Mucosa of descending colon (tissue), 3 donors: ENCODE data around the gene OTULINL. TPM values are rescaled to one million over a fixed set of nuclear protein-coding genes. Genes with fewer than 3 reads are reported as not detected.
"Not testable (repeated sequence)": the region's sequence is repeated elsewhere in the genome, so short reads cannot be mapped to it uniquely, and the experiment has no call there.

Source experiments
- ATAC-seq: fragments of 200-7000 bp; cut with Tn5 transposase; one replicate; pipeline ENCODE4 v1.9.1; 2020; ENCODE audit warnings: mild to moderate bottlenecking, moderate library complexity
- DNase-seq, 3 donors: peaks; one replicate each; pipeline ENCODE4 v3.0.0-alpha.2; 2020
- H3K36me3 ChIP-seq: fragments of 200-600 bp; one replicate; pipeline ENCODE4 v1.8.0; 2021; ENCODE audit warnings: low read depth, mild to moderate bottlenecking
- H3K4me1 ChIP-seq: fragments of 200-600 bp; one replicate; pipeline ENCODE4 v1.8.0; 2021; ENCODE audit warnings: low read depth, mild to moderate bottlenecking
- H3K4me3 ChIP-seq: fragments of 200-600 bp; one replicate; pipeline ENCODE4 v1.8.0; 2021; ENCODE audit warnings: mild to moderate bottlenecking
- H3K9me3 ChIP-seq: fragments of 200-600 bp; one replicate; pipeline ENCODE4 v1.8.0; 2021; ENCODE audit warnings: mild to moderate bottlenecking
- CTCF ChIP-seq: fragments of 200-600 bp; IDR thresholded peaks from one replicate; pipeline ENCODE4 v1.8.0; 2022; ENCODE audit warnings: antibody characterized with exemption, mild to moderate bottlenecking
- intact Hi-C, 2 donors: fragments of 100-400 bp; cut with DNase I in 1 of 2; cut with micrococcal nuclease in 1 of 2; formaldehyde crosslinking; loops; one replicate each; pipeline versions ENCODE4 v1.11.0 to v1.11.1; 2022; cut with DNase I, micrococcal nuclease
- total RNA-seq, 3 donors: library from RNA; stranded (reverse); fragmentation: NEBNext Ultra II Directional in 2 of 3; extraction: Animal tissue kit (Norgen Biotek cat#: 25700) in 2 of 3; gene quantifications; one replicate each; pipeline versions ENCODE4 v1.2.1 to v1.2.4, GENCODE V29; 2021 to 2023
- donor health status: DM: no; HTN: no; CAD: no; lungs with moderate emphysema.
- donor health status: DM: no; HTN: no; CAD: no.
- donor health status: DM: no; HTN: yes; CAD: no.

OTULINL gene
- total RNA-seq, 3 donors from 2014 or later, result 33.9 to 67.2 (median 60.1) TPM

GRCh38 chr5:14547666-14548065 is 33.9 kb upstream of the OTULINL start:
- DNase-seq, result no peak
- peaks cover 13% of the 10 kb centered on the region for H3K4me1 ChIP-seq
- no peaks in the 10 kb centered on the region for H3K36me3 ChIP-seq
- no peak for TF ChIP-seq CTCF
- no peaks in the 10 kb centered on the region for H3K9me3 ChIP-seq
- ATAC-seq, result no peak
- no peak overlapping the region for H3K4me3 ChIP-seq
- intact Hi-C loops, result no loop called here

GRCh38 chr5:14551211-14551610 is 30.4 kb upstream of the OTULINL start:
- Histone ChIP-seq H3K36me3 (no peaks in the 10 kb centered on the region), H3K4me1 (peaks cover 27% of the 10 kb centered on the region), H3K9me3 (no peaks in the 10 kb centered on the region), H3K4me3 (no peak overlapping the region)
- no peak for TF ChIP-seq CTCF
- peak in 1 of 3 donors; percentile 80 for DNase-seq
- intact Hi-C loops, result no loop called here
- peak; percentile 94 for ATAC-seq

GRCh38 chr5:14552017-14552416 is 29.6 kb upstream of the OTULINL start:
- intact Hi-C loops, result no loop called here
- DNase-seq (no peak), ATAC-seq (no peak)
- no peaks in the 10 kb centered on the region for H3K36me3 ChIP-seq
- no peaks in the 10 kb centered on the region for H3K9me3 ChIP-seq
- no peak for TF ChIP-seq CTCF
- peaks cover 34% of the 10 kb centered on the region for H3K4me1 ChIP-seq
- H3K4me3 ChIP-seq, result no peak overlapping the region

GRCh38 chr5:14554288-14554687 is 27.3 kb upstream of the OTULINL start:
- H3K4me1 ChIP-seq, result peaks cover 56% of the 10 kb centered on the region
- H3K4me3 ChIP-seq, H3K9me3 ChIP-seq, H3K36me3 ChIP-seq, intact Hi-C loops, ATAC-seq, DNase-seq: not testable (repeated sequence)

GRCh38 chr5:14556015-14556414 is 25.6 kb upstream of the OTULINL start:
- DNase-seq, result no peak
- no peak overlapping the region for H3K4me3 ChIP-seq
- TF ChIP-seq CTCF, result no peak
- no peaks in the 10 kb centered on the region for H3K36me3 ChIP-seq
- intact Hi-C loops, result no loop called here
- H3K9me3 ChIP-seq, result no peaks in the 10 kb centered on the region
- ATAC-seq, result peak; percentile 52
- peaks cover 61% of the 10 kb centered on the region for H3K4me1 ChIP-seq

GRCh38 chr5:14557203-14557770 is 24.3 kb upstream of the OTULINL start:
- H3K4me3 ChIP-seq, result no peak overlapping the region
- ATAC-seq (peak; percentile 23), DNase-seq (peak; percentile 55 to 88 (median 57))
- intact Hi-C loops, result no loop called here
- no peaks in the 10 kb centered on the region for H3K9me3 ChIP-seq
- H3K36me3 ChIP-seq, result no peaks in the 10 kb centered on the region
- peaks cover 52% of the 10 kb centered on the region for H3K4me1 ChIP-seq
- TF ChIP-seq CTCF, result no peak
